ENCODE data around the gene UBP1.
"Not testable (repeated sequence)": the region's sequence is repeated elsewhere in the genome, so short reads cannot be mapped to it uniquely, and the experiment has no call there.

The UBP1 gene

DNA sequence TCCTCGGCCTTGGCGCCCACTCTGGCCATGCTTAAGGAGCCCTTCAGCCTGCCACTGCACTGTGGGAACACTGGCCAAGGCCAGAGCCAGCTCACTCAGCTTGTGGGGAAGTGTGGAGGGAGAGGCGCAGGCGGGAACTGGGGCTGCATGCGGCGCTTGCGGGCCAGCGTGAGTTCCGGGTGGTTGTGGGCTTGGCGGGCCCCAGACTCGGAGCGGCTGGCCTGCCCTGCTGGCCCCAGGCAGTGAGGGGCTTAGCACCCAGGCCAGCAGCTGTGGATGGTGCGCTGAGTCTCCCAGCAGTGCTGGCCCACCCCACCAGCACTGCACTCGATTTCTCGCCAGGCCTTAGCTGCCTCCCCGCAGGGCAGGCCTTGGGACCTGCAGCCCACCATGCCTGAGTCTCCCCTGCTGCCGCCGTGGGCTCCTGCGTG lies 13.1 kb upstream of the UBP1 start:
- DNase-seq, result no peak
- H3K4me3 ChIP-seq (ENCODE audit: low read length), result no peak overlapping the region
- H3K79me1 ChIP-seq (ENCODE audit: low read length), result no peaks in the 10 kb centered on the region
- no peak overlapping the region for H3K27ac ChIP-seq (ENCODE audit: low read depth, low read length)
- H3K36me3 ChIP-seq (ENCODE audit: control insufficient read depth, insufficient read depth, low read length), result no peaks in the 10 kb centered on the region
- no peak overlapping the region for H2BK120ac ChIP-seq (ENCODE audit: low read depth, low read length)
- H3K27me3 ChIP-seq (ENCODE audit: insufficient read depth, low read length, poor library complexity), result no peaks in the 10 kb centered on the region
- H2BK15ac ChIP-seq (replicated peaks; ENCODE audit: low read depth), result no peak overlapping the region
- no peak overlapping the region for H2AK5ac ChIP-seq (ENCODE audit: low read length)
- H4K5ac ChIP-seq (ENCODE audit: low read length), result no peak overlapping the region
- no peak overlapping the region for H3K56ac ChIP-seq (ENCODE audit: low read length)
- no peak overlapping the region for H3K9ac ChIP-seq (ENCODE audit: low read length)
- no CpG with 5 or more reads among the region's 19 CpGs for WGBS (ENCODE audit: extremely low coverage, insufficient coverage, low lambda C conversion rate)
- H3K4ac ChIP-seq (ENCODE audit: low read depth, low read length), result no peak overlapping the region
- no peak overlapping the region for H3K23ac ChIP-seq (ENCODE audit: low read length)
- no peak overlapping the region for H3K4me2 ChIP-seq (ENCODE audit: low read length)
- H2BK5ac ChIP-seq (ENCODE audit: low read length), result no peak overlapping the region
- no peak overlapping the region for H3K18ac ChIP-seq (ENCODE audit: low read length)
- no peaks in the 10 kb centered on the region for H3K4me1 ChIP-seq (ENCODE audit: control insufficient read depth, low read depth, low read length)
- H3K79me2 ChIP-seq (ENCODE audit: control insufficient read depth, insufficient read depth, low read length), result no peaks in the 10 kb centered on the region
- H4K8ac ChIP-seq (ENCODE audit: low read depth, low read length), result no peak overlapping the region

DNA sequence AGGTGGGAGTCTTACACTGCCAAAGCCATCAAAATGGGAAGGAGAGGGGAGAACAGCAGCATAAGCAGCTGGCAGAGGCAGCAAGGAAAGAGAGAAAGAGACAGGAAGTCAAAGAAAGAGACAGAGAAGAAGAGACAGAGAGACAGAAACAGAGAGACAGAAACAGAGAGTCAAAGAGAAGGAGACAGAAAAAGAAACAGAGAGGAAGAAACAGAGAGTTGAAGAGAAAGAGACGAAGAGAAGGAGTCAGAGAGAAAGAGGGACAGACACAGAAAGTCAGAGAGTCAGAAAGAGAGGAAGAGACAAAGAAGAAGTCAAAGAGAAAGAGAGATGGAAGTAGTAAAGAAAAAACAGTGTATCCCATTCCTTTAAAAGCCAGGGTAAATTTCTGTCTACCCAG lies 11.8 kb upstream of the UBP1 start:
- no CpG with 5 or more reads among the region's 1 CpG for WGBS (ENCODE audit: extremely low coverage, insufficient coverage, low lambda C conversion rate)
- H4K5ac ChIP-seq (ENCODE audit: low read length); H3K4me3 ChIP-seq (ENCODE audit: low read length): not testable (repeated sequence)

DNA sequence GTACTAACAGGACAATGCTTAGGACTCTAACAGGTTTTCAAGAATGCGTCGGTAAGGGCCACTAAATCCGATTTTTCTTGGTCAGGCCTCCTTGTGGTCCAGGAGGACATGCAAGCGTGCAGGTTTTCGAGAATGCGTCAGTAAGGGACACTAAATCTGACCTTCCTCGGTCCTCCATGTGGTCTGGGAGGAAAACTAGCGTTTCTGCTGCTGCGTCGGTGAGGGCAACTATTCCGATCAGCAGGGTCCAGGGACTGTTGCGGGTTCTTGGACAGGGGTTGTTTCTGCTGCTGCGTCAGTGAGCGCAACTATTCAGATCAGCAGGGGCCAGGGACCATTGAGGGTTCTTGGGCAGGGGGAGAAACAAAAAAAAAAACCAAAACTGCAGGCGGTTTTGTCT lies 7.8 kb upstream of the UBP1 start:
- Histone ChIP-seq H3K27me3 (ENCODE audit: insufficient read depth, low read length, poor library complexity) (no peaks in the 10 kb centered on the region), H2BK5ac (ENCODE audit: low read length) (no peak overlapping the region), H3K18ac (ENCODE audit: low read length) (no peak overlapping the region), H3K79me1 (ENCODE audit: low read length) (no peaks in the 10 kb centered on the region), H2BK15ac (replicated peaks; ENCODE audit: low read depth) (no peak overlapping the region), H4K8ac (ENCODE audit: low read depth, low read length) (no peak overlapping the region), H3K56ac (ENCODE audit: low read length) (peak overlapping the region; percentile 73), H3K4me2 (ENCODE audit: low read length) (peak overlapping the region; percentile 25), H3K23ac (ENCODE audit: low read length) (no peak overlapping the region), H3K4me1 (ENCODE audit: control insufficient read depth, low read depth, low read length) (no peaks in the 10 kb centered on the region), H3K79me2 (ENCODE audit: control insufficient read depth, insufficient read depth, low read length) (no peaks in the 10 kb centered on the region), H3K4ac (ENCODE audit: low read depth, low read length) (no peak overlapping the region), H3K9ac (ENCODE audit: low read length) (peak overlapping the region; percentile 28), H3K4me3 (ENCODE audit: low read length) (no peak overlapping the region), H4K5ac (ENCODE audit: low read length) (no peak overlapping the region), H2AK5ac (ENCODE audit: low read length) (no peak overlapping the region), H3K27ac (ENCODE audit: low read depth, low read length) (no peak overlapping the region), H2BK120ac (ENCODE audit: low read depth, low read length) (no peak overlapping the region), H3K36me3 (ENCODE audit: control insufficient read depth, insufficient read depth, low read length) (no peaks in the 10 kb centered on the region)
- no peak for DNase-seq
- no CpG with 5 or more reads among the region's 15 CpGs for WGBS (ENCODE audit: extremely low coverage, insufficient coverage, low lambda C conversion rate)

More for the DNA sequence above, 11.8 kb upstream of the UBP1 start:
- H3K79me1 ChIP-seq (ENCODE audit: low read length); H3K4me1 ChIP-seq (ENCODE audit: control insufficient read depth, low read depth, low read length); H2AK5ac ChIP-seq (ENCODE audit: low read length); H2BK15ac ChIP-seq (replicated peaks; ENCODE audit: low read depth); H3K79me2 ChIP-seq (ENCODE audit: control insufficient read depth, insufficient read depth, low read length); H3K9ac ChIP-seq (ENCODE audit: low read length); H3K18ac ChIP-seq (ENCODE audit: low read length); H3K36me3 ChIP-seq (ENCODE audit: control insufficient read depth, insufficient read depth, low read length); H3K23ac ChIP-seq (ENCODE audit: low read length); H2BK5ac ChIP-seq (ENCODE audit: low read length); H4K8ac ChIP-seq (ENCODE audit: low read depth, low read length); H2BK120ac ChIP-seq (ENCODE audit: low read depth, low read length); H3K4me2 ChIP-seq (ENCODE audit: low read length); H3K4ac ChIP-seq (ENCODE audit: low read depth, low read length); H3K27me3 ChIP-seq (ENCODE audit: insufficient read depth, low read length, poor library complexity); H3K27ac ChIP-seq (ENCODE audit: low read depth, low read length); H3K56ac ChIP-seq (ENCODE audit: low read length); DNase-seq: not testable (repeated sequence)

DNA sequence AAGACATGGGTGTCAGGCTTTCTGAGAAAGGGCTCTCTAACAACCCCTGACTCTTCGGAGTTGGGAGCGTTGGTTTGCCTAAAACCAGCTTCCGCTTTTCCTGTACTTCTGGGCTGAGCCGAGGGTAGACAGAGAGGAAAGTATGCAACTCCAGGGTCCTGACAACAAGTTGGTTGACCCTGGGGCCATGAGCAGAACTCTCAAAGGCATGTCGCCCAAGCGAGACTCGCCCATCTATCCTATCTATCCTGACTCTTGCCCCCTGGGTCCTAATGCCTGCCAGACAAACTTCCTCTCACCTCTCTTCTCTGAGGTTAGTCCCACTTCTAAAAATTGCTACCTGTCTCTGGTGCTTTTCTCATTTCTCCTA lies 7.0 kb upstream of the UBP1 start:
- H3K9ac ChIP-seq (ENCODE audit: low read length); H2BK120ac ChIP-seq (ENCODE audit: low read depth, low read length); H3K4ac ChIP-seq (ENCODE audit: low read depth, low read length); H3K4me1 ChIP-seq (ENCODE audit: control insufficient read depth, low read depth, low read length); H4K5ac ChIP-seq (ENCODE audit: low read length); H2BK5ac ChIP-seq (ENCODE audit: low read length); H2BK15ac ChIP-seq (replicated peaks; ENCODE audit: low read depth); H3K36me3 ChIP-seq (ENCODE audit: control insufficient read depth, insufficient read depth, low read length); H3K23ac ChIP-seq (ENCODE audit: low read length); H3K79me2 ChIP-seq (ENCODE audit: control insufficient read depth, insufficient read depth, low read length); H2AK5ac ChIP-seq (ENCODE audit: low read length); H3K27me3 ChIP-seq (ENCODE audit: insufficient read depth, low read length, poor library complexity); H3K79me1 ChIP-seq (ENCODE audit: low read length); H3K18ac ChIP-seq (ENCODE audit: low read length); H3K27ac ChIP-seq (ENCODE audit: low read depth, low read length); H4K8ac ChIP-seq (ENCODE audit: low read depth, low read length): not testable (repeated sequence)
- Histone ChIP-seq H3K4me3 (ENCODE audit: low read length) (peak overlapping the region; percentile 47), H3K4me2 (ENCODE audit: low read length) (peak overlapping the region; percentile 40), H3K56ac (ENCODE audit: low read length) (peak overlapping the region; percentile 64)
- peak; percentile 60 for DNase-seq
- no CpG with 5 or more reads among the region's 7 CpGs for WGBS (ENCODE audit: extremely low coverage, insufficient coverage, low lambda C conversion rate)

GRCh38 chr3:33442190-33442589 lies 2.0 kb upstream of the UBP1 start:
- no peak overlapping the region for H3K23ac ChIP-seq (ENCODE audit: low read length)
- H4K5ac ChIP-seq (ENCODE audit: low read length), result no peak overlapping the region
- peaks cover 3% of the 10 kb centered on the region for H3K4me1 ChIP-seq (ENCODE audit: control insufficient read depth, low read depth, low read length)
- no peak overlapping the region for H2BK15ac ChIP-seq (replicated peaks; ENCODE audit: low read depth)
- H3K4ac ChIP-seq (ENCODE audit: low read depth, low read length), result no peak overlapping the region
- H3K27ac ChIP-seq (ENCODE audit: low read depth, low read length), result no peak overlapping the region
- H3K4me2 ChIP-seq (ENCODE audit: low read length), result no peak overlapping the region
- H3K56ac ChIP-seq (ENCODE audit: low read length), result no peak overlapping the region
- no peak for DNase-seq
- no peak overlapping the region for H3K9ac ChIP-seq (ENCODE audit: low read length)
- no peaks in the 10 kb centered on the region for H3K36me3 ChIP-seq (ENCODE audit: control insufficient read depth, insufficient read depth, low read length)
- no peak overlapping the region for H4K8ac ChIP-seq (ENCODE audit: low read depth, low read length)
- H3K79me2 ChIP-seq (ENCODE audit: control insufficient read depth, insufficient read depth, low read length), result peaks cover 22% of the 10 kb centered on the region
- H3K18ac ChIP-seq (ENCODE audit: low read length), result no peak overlapping the region
- no peaks in the 10 kb centered on the region for H3K27me3 ChIP-seq (ENCODE audit: insufficient read depth, low read length, poor library complexity)
- H2BK120ac ChIP-seq (ENCODE audit: low read depth, low read length), result no peak overlapping the region
- no peak overlapping the region for H2AK5ac ChIP-seq (ENCODE audit: low read length)
- no peak overlapping the region for H2BK5ac ChIP-seq (ENCODE audit: low read length)
- peaks cover under 1% of the 10 kb centered on the region for H3K79me1 ChIP-seq (ENCODE audit: low read length)
- WGBS (ENCODE audit: extremely low coverage, insufficient coverage, low lambda C conversion rate), result no CpG with 5 or more reads among the region's 4 CpGs
- no peak overlapping the region for H3K4me3 ChIP-seq (ENCODE audit: low read length)

DNA sequence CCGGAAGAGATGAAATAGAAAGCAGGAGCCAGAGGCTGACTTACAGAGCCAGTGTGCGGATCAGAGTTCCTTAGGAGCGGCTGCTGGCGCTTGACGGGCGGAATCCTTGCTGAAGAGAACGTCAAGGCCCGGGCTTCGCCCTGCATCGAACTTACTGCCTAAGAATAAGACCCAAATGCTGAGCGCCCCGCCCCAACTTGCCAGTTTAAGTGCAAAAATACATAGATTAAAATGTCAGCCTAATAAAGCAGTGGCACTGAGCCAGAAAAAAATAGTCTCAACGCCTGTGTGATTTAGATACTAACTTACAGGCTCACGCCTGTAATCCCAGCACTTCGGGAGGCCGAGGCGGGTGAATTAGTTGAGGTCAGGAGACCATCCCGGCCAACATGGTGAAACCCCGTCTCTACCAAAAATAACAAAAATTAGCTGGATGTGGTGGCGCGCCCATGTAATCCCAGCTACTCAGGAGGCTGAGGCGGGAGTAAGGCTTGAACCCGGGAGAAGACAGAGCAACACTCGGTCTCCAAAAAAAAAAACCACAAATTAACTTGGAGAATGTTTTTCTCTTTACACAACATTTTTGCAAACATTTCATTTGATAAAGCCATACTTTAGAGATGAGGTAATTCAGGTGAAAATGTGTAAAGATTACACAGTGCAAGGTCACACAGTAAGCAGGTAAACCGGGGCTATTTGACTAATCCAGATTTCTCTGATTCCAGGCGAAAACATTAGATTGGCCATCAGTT lies 1.2 kb upstream of the UBP1 start:
- H3K4ac ChIP-seq (ENCODE audit: low read depth, low read length), result peak overlapping the region; percentile 46
- peak overlapping the region; percentile 46 for H2BK120ac ChIP-seq (ENCODE audit: low read depth, low read length)
- H4K5ac ChIP-seq (ENCODE audit: low read length), result peak overlapping the region; percentile 60
- peaks cover 3% of the 10 kb centered on the region for H3K4me1 ChIP-seq (ENCODE audit: control insufficient read depth, low read depth, low read length)
- peaks cover 28% of the 10 kb centered on the region for H3K79me2 ChIP-seq (ENCODE audit: control insufficient read depth, insufficient read depth, low read length)
- no CpG with 5 or more reads among the region's 26 CpGs for WGBS (ENCODE audit: extremely low coverage, insufficient coverage, low lambda C conversion rate)
- no peak overlapping the region for H2AK5ac ChIP-seq (ENCODE audit: low read length)
- H3K27ac ChIP-seq (ENCODE audit: low read depth, low read length), result peak overlapping the region; percentile 95
- H4K8ac ChIP-seq (ENCODE audit: low read depth, low read length), result peak overlapping the region; percentile 17
- peak overlapping the region; percentile 46 for H3K18ac ChIP-seq (ENCODE audit: low read length)
- H2BK15ac ChIP-seq (replicated peaks; ENCODE audit: low read depth), result no peak overlapping the region
- DNase-seq, result no peak
- peak overlapping the region; percentile 98 for H3K4me2 ChIP-seq (ENCODE audit: low read length)
- H3K36me3 ChIP-seq (ENCODE audit: control insufficient read depth, insufficient read depth, low read length), result no peaks in the 10 kb centered on the region
- H3K79me1 ChIP-seq (ENCODE audit: low read length), result peaks cover 2% of the 10 kb centered on the region
- H3K56ac ChIP-seq (ENCODE audit: low read length), result peak overlapping the region; percentile 97
- peak overlapping the region; percentile 84 for H3K4me3 ChIP-seq (ENCODE audit: low read length)
- H3K9ac ChIP-seq (ENCODE audit: low read length), result peak overlapping the region; percentile 93
- no peaks in the 10 kb centered on the region for H3K27me3 ChIP-seq (ENCODE audit: insufficient read depth, low read length, poor library complexity)
- peak overlapping the region; percentile 95 for H3K23ac ChIP-seq (ENCODE audit: low read length)
- H2BK5ac ChIP-seq (ENCODE audit: low read length), result peak overlapping the region; percentile 74
